Hindlimb muscle (tissue), 1 donor: ENCODE measurements around the gene NRAS. TPM values are rescaled to one million over a fixed set of nuclear protein-coding genes. Genes with fewer than 3 reads are reported as not detected.

Experiments
- DNase-seq: peaks from one replicate; pipeline ENCODE4 v3.0.0-alpha.2; 2013
- polyA plus RNA-seq: library from polyadenylated mRNA; unstranded; fragments of 120-200 nt; gene quantifications from one replicate; pipeline ENCODE4 v1.2.1, GENCODE V29; 2013; ENCODE audit not compliant: insufficient read length

NRAS gene
- polyA plus RNA-seq, 1 donor = 46.5 TPM

- DNase-seq = no peak
Measured at GRCh38 chr1:114676115-114676514, 40.5 kb downstream of the NRAS start.

GRCh38 chr1:114671939-114672275 lies 44.7 kb downstream of the NRAS start:
- DNase-seq = no peak

- no peak for DNase-seq
Measured at GRCh38 chr1:114671011-114671938, 45.3 kb downstream of the NRAS start.

DNA sequence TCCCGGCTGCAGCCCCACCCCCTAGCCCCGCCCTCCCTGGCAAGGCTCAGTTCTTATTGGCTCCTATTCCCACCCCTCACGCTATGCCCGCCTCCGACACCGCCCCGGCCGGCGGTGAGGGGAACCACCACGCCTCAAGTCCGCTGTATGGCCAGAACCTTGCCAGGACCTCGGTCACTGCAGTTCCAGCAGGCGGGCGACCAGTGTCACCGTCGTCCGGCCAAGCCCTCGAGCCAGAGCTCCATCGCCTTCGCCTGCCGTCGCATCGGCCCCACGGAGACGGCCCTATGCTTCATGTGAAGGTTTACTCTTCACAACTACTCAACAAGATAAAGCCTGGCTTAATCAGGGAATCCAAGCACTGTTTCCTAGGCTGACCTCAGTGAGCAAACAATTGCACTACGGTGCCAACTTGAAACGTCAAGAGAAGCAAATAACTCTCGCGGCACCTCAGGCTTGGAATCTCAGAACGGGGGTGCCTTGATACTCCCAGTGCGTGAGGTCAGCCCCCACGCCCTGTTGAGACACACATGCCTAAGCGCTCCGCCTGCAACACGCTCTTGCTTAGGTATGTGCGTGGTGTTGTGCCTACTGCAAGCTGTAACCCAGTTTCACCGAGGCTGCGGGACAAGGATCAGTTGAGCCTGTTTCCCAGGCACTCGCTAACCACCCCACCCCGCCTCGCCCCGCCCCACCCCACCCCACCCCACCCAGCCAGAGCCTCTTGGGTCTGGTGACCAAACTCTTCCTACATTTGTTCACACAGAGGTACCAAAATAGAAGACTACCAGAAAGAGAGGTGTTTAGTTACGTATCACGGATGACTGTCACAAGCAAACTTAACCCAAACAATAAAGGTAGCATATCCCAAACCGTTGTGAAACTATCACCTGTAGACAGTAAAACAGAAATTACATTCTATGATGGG lies 46.2 kb downstream of the NRAS start:
- DNase-seq = peak; percentile 92

GRCh38 chr1:114669562-114670082 lies 46.9 kb downstream of the NRAS start, which contains the start of gene DENND2C:
Gene DENND2C (minus strand): TSS chr1:114670049. CDS start chr1:114625984, 44,065 bp downstream.
- DNase-seq = no peak

GRCh38 chr1:114668784-114669561 lies 47.6 kb downstream of the NRAS start:
- DNase-seq = peak; percentile 6

GRCh38 chr1:114668373-114668772 lies 48.2 kb downstream of the NRAS start:
- no peak for DNase-seq

- DNase-seq = no peak
Measured at GRCh38 chr1:114666954-114667353, 49.6 kb downstream of the NRAS start.

DNA sequence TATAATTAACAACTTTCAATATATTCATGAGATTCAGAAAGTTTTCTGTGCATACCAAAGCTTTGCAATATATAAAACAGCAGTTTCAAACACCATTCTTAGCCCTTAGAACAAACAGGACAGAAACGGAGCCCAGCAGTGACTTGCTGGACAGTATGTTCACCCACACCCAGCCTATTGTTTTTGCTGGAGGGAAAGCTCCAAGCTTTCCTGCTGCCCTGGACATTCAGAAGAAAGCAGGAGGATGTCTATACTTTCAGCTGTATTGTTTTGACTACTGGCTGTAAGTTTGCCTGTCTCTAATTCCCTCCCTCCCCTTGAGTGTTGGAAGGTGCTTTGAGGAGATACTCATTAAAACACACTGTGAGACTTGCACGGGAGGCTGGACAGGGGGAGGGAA lies 56.3 kb downstream of the NRAS start:
- no peak for DNase-seq

Other genes starting within 250 kb of the NRAS start
- 19.3 TPM for gene TRIM33, start 205.6 kb downstream of the NRAS start, polyA plus RNA-seq
- 22.7 TPM for gene BCAS2, start 135.2 kb downstream of the NRAS start, polyA plus RNA-seq
- gene DENND2C, start 46.7 kb downstream of the NRAS start, polyA plus RNA-seq = 10.1 TPM
- 142 TPM for gene AMPD1, start 21.2 kb downstream of the NRAS start, polyA plus RNA-seq
- 432 TPM for gene CSDE1, start 41.2 kb upstream of the NRAS start, polyA plus RNA-seq
- 25.3 TPM for gene SIKE1, start 63.9 kb upstream of the NRAS start, polyA plus RNA-seq
- gene SYCP1, start 138.1 kb upstream of the NRAS start, polyA plus RNA-seq = not detected